ENCODE data around the gene ENOX1.

The ENOX1 gene

GRCh38 chr13:43339805-43340550 is 446.8 kb downstream of the ENOX1 start:
- FAIRE-seq: no peak

DNA sequence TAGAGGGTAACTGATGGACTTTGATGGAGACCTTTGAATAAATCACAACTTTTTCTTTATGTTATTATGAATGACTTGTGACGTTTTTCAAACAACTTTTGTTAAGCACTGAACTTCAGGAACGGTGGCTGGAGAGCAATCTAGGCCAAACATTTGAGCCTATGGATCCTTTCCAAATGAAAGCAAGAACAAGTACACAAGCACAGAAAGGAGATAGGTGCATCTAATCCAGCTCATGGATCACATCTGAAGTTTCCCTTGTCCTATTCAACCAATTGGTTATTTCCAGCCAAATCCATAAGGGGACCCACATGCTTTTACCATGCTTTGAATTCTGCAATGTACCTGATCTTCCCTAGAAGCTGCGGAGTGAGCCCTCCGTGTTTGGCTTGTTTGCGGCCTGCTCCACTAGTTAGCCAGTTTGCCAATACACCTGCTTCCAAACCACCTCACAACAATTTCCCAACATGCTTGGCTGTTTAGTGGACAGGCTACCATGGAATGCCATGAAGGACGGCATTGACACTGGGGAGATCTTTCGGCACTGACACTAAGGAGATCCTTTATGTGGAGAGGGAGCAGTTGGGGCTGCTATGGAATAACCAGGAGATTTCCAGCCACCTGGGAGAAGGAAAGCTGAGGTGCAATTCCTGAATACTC is 447.5 kb downstream of the ENOX1 start:
- no peak for FAIRE-seq

DNA sequence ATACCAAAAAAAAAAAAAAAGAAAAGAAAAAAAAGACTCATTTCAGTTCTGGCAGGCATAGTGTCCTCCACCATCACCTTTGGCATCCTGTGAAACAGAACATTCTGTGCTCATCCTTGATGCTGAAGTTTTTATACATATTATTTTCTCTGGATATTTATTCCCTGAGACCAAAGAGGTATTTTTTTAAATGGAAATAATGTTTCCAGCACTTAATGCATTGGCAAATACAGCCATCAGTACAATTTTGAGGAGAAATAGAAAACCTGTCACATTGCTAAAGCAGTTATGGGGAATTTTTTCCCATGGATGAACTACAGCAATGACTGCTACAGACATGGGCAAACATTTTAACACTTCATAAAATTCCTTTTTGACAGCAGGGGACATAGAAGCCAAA is 451.0 kb downstream of the ENOX1 start:
- no peak for FAIRE-seq

GRCh38 chr13:43333176-43333575 is 453.6 kb downstream of the ENOX1 start:
- no peak for FAIRE-seq

DNA sequence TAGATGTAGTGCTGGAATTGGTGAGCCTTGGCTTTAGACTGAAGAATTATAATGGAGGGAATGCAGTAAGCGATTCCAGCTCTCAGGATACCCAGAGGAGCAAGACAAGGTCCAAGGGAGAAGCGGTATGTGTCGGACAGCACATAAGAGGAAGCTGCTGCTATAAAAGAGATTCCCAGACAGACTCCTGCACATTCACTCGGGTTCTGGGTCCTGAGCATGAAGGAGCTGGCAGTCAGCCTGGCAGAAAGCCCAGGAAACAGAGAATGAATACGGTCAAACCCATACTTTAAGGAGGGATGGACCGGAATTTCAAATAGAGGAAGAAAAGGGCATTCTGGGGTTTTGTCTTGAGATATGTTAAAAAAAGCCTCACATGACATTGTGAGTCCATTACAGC is 455.1 kb downstream of the ENOX1 start:
- no peak for FAIRE-seq

- FAIRE-seq: no peak
These were observed 457.1 kb downstream of the ENOX1 start for GRCh38 chr13:43329702-43330101.

GRCh38 chr13:43328907-43329306 is 457.9 kb downstream of the ENOX1 start:
- no peak for FAIRE-seq

DNA sequence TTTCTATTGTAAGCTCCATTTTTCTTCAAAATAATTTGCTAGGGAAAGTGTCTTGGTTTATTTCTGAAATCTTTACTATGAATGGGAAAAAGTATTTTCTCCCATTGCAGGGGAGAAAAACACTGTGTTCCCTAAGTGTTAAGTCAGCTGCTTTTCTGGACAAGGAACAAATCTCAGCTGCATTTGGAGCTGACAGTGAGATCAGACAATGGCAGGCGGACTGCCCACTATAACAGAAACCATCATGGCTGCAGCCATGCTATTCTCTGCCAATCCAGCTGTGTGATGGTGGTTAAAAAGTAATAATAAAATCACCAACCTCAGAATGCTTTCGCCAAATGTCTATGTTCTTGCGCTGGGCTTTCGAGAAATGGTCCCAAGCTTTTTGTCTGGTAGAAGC is 460.7 kb downstream of the ENOX1 start:
- FAIRE-seq: no peak

GRCh38 chr13:43325636-43326035 is 461.1 kb downstream of the ENOX1 start:
- no peak for FAIRE-seq

DNA sequence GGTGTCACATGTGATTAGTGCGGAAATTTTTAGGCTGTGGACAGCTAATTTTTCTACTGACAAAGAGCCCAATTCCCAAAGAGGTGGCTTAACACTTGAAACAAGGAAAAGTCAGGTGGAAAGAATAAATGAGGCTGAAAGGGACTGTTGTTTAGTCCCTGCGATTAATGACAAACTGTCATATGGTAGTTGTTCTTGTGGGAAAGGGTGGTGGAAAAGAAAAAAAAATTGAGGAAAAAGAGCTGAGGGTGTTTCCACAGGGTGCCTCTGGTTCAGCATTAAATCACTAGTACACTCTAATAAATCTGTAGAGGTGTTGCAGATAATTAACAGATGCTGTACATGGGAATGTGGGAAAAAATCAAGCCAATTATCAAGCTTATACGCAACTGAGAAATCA is 462.6 kb downstream of the ENOX1 start:
- FAIRE-seq: no peak

DNA sequence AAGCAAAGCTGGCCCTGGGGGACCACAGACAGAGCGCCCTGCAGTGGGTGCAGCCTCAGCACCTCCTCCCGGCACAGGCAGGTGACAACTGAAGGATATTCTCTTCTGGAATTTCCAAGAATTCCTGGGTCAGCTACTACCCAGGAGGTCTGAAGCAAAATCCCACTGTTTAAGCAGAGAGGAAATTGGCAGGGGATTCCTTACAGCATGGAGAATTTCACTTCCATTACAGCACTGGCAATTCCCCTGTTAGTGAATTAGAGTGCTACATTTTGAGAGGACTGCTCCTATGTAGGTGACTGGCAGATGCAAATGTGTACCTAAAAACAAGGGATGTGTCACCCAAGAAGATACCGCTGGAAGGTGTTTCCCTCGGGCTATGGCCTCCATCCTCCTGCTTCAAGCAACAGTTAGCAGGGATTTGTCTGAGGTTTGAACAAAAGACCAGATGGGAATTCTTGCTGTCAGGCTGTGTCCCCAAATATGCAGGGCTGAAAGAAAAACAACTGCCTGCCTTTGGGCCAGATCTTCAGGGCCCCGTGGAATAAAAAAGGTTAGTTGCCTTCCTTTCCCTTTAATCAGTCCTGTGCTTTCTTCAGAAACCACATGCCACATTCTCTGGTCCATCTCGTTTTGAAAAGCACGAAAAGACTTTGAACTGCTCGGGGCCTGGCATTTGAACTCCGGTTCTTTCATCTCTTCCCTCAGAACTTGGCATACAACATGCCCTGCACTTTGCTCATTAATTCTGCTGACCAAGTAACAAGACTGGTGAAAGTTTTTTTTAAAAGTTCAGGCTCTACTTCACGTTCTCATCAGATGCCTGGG is 466.9 kb downstream of the ENOX1 start:
- no peak for FAIRE-seq

DNA sequence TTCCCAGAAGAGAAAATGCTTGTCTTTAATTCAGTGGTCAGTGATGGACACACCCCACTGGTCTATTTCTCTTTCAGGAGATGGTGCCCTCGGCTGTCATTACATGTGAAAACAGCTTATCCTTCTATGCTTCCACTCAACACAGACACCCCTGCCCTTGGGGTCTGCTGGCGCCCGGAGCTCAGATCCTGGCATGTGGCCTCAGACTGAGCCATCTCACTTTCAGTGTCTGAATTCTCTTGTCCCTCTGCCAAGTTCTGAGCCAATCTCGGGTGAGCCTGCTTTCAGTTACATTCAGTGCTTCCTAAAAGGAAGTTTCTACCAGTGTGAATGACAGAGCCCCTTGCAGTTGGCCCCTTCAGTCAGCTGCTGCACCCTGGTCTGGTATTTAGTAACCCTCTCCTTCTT is 469.8 kb downstream of the ENOX1 start:
- FAIRE-seq: no peak

GRCh38 chr13:43316281-43316680 is 470.5 kb downstream of the ENOX1 start:
- FAIRE-seq: no peak

GRCh38 chr13:43315522-43315921 is 471.2 kb downstream of the ENOX1 start:
- FAIRE-seq: no peak

DNA sequence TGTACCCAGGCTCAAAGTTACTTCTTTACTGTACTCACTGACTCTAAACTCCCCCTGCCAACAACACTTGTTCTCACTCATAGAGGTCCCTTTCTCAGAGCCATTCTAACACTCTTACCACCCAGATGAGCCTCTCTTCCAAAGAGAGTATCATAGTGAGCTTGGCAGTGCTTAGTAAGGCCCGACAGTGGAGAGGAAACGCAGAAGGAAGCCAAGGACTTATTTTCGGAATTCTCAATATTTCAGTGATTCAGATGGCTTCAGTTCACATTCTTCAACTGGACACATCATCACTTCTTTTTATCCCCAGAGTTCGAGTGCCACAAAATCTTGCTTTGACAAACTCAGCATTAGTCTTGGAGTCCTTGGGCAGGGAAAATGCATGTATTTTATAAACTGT is 477.5 kb downstream of the ENOX1 start:
- no peak for FAIRE-seq

DNA sequence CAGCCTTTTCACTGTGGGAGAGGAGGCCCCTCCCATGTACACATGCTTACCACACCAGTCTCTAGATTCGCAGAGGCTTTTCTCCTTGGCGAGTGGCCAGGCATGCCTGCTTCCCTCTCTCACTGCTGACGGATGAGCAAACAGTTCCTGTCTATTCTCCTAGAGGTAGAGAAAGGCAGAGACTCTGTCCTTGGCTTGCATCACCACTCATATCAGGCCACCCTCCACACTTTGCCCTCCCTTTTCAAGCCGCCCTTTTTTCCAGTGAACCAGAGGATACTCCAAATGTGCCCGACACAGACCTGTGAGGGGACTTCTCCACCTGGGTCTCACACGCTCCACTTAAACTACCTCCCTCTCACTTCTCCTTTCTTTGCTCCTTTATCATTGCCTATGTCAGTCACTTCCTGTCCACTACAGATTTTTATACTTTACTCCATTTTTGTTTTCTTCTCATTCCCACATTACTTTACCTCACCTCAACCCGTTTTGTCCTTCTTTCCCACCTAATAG is 478.8 kb downstream of the ENOX1 start:
- no peak for FAIRE-seq

DNA sequence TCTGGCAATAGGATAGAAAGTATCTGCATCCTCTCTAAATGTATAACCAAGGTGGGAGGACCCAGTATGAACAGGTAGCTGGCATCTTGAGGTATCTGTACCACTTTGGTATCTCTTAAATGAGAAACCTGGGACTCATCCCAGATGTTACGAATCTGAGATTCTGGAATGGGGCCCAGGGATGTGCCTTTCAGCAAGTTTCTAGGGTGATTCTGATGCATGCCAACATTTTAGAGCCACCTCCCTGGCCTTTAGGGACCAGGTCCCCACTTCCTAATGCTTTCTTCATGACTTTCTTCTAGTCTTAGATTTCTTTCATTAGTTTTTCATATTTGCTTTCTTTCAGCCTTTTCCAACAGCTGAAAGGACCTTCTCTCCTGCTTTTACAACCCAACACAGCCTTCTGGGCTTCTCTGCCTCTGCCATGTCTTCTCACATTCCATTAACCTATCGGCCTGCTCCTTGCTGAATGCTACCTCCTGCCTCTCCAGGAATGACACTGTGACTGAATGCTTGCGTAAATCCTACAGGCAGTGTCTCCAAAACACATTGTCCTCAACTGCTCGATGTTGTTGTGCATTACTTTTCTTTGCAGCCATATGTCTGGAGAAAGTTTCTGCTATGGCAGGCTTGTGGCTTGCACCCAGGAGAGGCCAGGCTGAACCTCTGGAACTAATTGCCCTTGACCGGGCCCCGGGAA is 479.4 kb downstream of the ENOX1 start:
- FAIRE-seq: no peak

DNA sequence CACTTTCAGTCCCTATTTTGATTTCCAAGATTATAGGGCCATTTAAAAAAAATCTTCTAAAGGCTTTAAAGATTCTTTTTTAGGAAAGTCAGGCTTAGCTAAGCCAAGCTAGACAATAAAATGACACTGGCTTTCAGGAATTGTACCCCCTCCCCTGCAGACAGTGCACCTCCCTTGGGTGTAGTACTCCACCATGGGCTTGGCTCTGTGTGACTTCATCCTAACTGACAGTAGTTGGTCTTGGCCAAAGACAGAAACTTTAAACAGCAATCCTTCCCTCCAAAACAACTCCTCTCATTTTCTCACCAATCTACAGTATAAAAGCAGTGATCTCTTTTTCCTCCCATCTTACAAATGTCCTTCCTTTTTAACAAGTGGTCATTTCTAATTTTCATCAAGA is 480.4 kb downstream of the ENOX1 start:
- no peak for FAIRE-seq

DNA sequence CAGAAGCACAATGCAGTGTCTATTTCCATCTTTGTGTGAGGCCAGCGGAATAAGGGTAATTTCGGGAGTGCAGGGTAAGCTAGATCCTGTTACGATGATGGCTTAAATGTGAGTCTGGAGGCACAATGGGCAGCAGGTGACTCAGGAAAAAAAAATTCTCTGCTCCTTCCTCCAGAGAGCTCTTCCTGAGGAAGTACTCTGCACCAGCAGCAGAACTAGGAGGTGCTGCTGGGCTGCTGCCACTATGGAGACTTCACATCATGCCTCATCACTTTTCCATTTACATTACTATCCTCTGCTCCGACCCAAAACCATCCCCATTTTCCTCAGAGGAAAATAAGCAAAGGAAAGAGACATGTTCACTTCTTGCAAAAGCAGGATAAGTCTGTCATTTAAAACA is 481.4 kb downstream of the ENOX1 start:
- no peak for FAIRE-seq

DNA sequence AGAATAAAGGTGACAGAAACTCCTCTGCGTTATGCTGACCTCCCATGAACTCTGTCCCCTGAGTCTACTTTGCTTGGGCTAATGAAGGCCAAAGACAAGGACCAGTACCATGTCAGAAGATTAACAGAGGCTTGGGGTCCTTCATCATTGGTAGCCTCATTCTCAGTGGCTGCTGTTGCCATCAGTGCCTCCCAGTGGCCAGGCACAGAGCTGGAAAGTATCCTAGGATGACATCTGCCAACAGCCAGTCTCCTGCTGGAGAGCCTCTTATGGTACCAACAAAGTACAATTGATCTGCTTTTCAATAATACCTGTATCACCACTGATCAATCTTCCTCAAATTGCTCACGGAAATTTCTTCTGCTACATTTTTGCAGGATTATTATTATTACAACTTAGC is 481.8 kb downstream of the ENOX1 start:
- no peak for FAIRE-seq

DNA sequence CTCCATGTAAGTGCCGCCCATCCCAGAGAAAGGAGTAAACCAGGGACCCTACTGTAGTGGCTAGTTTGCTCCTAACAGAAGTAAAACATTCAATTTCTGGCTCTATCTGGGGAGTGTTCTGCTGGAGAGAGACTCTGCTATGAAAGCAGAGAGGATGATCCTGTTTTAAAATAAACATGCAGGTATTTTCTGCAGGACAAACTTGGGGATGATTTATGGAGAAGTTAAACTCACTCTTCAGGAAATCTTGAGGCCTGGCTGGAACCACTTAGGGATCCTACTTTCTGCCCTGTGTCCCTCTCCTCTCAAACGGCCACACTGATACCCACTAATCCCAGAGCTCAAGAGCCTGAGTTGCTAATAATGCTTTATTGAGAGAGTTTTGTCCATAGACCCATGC is 482.3 kb downstream of the ENOX1 start:
- FAIRE-seq: no peak

- no peak for FAIRE-seq
These were observed 483.6 kb downstream of the ENOX1 start for GRCh38 chr13:43303033-43303729.

Measured in G401.6 (cell line).